GM19240 (cell line): Measurements from ENCODE around the gene MAGEA1.
"Not testable (repeated sequence)": the region's sequence is repeated elsewhere in the genome, so short reads cannot be mapped to it uniquely, and the experiment has no call there.

Experiments
- DNase-seq: peaks from one replicate; pipeline ENCODE4 v3.0.0; 2011; ENCODE audit warnings: low spot score; ENCODE audit not compliant: insufficient read length

Gene MAGEA1

GRCh38 chrX:153179131-153179530 is at the start of gene MAGEA1:
TSS of gene MAGEA1 (plus strand) at chrX:153179284. CDS start at chrX:153182390, 3,106 bp downstream.
- no peak for DNase-seq

- not testable (repeated sequence) for DNase-seq
These were observed 46.2 kb upstream of the MAGEA1 start for GRCh38 chrX:153132924-153133323.

GRCh38 chrX:153139074-153139473 is 40.0 kb upstream of the MAGEA1 start:
- not testable (repeated sequence) for DNase-seq

GRCh38 chrX:153146288-153146687 is 32.8 kb upstream of the MAGEA1 start:
- not testable (repeated sequence) for DNase-seq

GRCh38 chrX:153153516-153153915 is 25.6 kb upstream of the MAGEA1 start:
- no peak for DNase-seq

GRCh38 chrX:153157450-153157849 is 21.6 kb upstream of the MAGEA1 start:
- no peak for DNase-seq

GRCh38 chrX:153158319-153158718 is 20.8 kb upstream of the MAGEA1 start:
- no peak for DNase-seq

- no peak for DNase-seq
These were observed 17.1 kb upstream of the MAGEA1 start for GRCh38 chrX:153161952-153162351.

- no peak for DNase-seq
These were observed 14.4 kb upstream of the MAGEA1 start for GRCh38 chrX:153164733-153165132.

GRCh38 chrX:153168423-153168822 is 10.7 kb upstream of the MAGEA1 start:
- not testable (repeated sequence) for DNase-seq

- no peak for DNase-seq
These were observed 2.7 kb downstream of the MAGEA1 start for GRCh38 chrX:153181822-153182221.

- no peak for DNase-seq
These were observed 5.7 kb downstream of the MAGEA1 start for GRCh38 chrX:153184787-153185186.

- no peak for DNase-seq
These were observed 11.3 kb downstream of the MAGEA1 start for GRCh38 chrX:153190381-153190780.

- DNase-seq: no peak
These were observed 21.4 kb downstream of the MAGEA1 start for GRCh38 chrX:153200462-153200861.

- no peak for DNase-seq
These were observed 27.5 kb downstream of the MAGEA1 start for GRCh38 chrX:153206425-153207046.

- no peak for DNase-seq
These were observed 30.3 kb downstream of the MAGEA1 start for GRCh38 chrX:153209347-153209746.

GRCh38 chrX:153214934-153215333 is 35.9 kb downstream of the MAGEA1 start:
- DNase-seq: no peak

GRCh38 chrX:153216926-153217325 is 37.8 kb downstream of the MAGEA1 start:
- no peak for DNase-seq

GRCh38 chrX:153225438-153226098 is 46.5 kb downstream of the MAGEA1 start:
- DNase-seq: no peak

GRCh38 chrX:153226344-153227185 is 47.5 kb downstream of the MAGEA1 start:
- no peak for DNase-seq
